Gastrocnemius medialis (tissue), 4 donors: Measurements from ENCODE around the gene PTTG1. TPM values are rescaled to one million over a fixed set of nuclear protein-coding genes. Genes with fewer than 3 reads are reported as not detected.

Experiments used
- ATAC-seq, 2 donors: fragments of 150-250 bp; one replicate each; pipeline ENCODE4 v1.9.1; 2016
- DNase-seq, 2 donors: peaks; one replicate each; pipeline ENCODE4 v3.0.0-alpha.2; 2019
- H3K27ac ChIP-seq, 4 donors: fragments of 200-600 bp; sonication (generic); 1 replicate in 1 of 4; 2 replicates in 3 of 4; pipeline ENCODE4 v1.5.1; 2016 to 2018; ENCODE audit warnings: mild to moderate bottlenecking in 2 of 4, moderate library complexity in 1 of 4
- H3K27me3 ChIP-seq, 3 donors: fragments of 200-600 bp; sonication (generic) in 2 of 3; 1 replicate in 1 of 3; 2 replicates in 2 of 3; pipeline versions ENCODE4 v1.5.1 to v1.6.0; 2016 to 2019; ENCODE audit warnings: mild to moderate bottlenecking in 1 of 3, moderate library complexity in 1 of 3
- H3K36me3 ChIP-seq, 2 donors: fragments of 200-600 bp; sonication (generic) in 1 of 2; one replicate each; pipeline ENCODE4 v1.5.1; 2017 to 2018
- H3K4me1 ChIP-seq, 2 donors: fragments of 200-600 bp; sonication (generic) in 1 of 2; one replicate each; pipeline ENCODE4 v1.5.1; 2016 to 2017; ENCODE audit warnings: mild to moderate bottlenecking in 2 of 2
- H3K4me3 ChIP-seq, 4 donors: fragments of 200-600 bp; sonication (generic) in 3 of 4; 1 replicate in 1 of 4; 2 replicates in 3 of 4; pipeline ENCODE4 v1.5.1; 2016 to 2019; ENCODE audit warnings: mild to moderate bottlenecking in 2 of 4
- H3K9me3 ChIP-seq, 3 donors: fragments of 200-600 bp; sonication (generic) in 2 of 3; 1 replicate in 1 of 3; 2 replicates in 2 of 3; pipeline ENCODE4 v1.5.1; 2016 to 2019
- CTCF ChIP-seq, 5 experiments: fragments of 450-650 bp in 3 of 5; fragments of 200-600 bp in 2 of 5; sonication (generic) in 2 of 5; IDR thresholded peaks in 4 of 5; conservative IDR thresholded peaks in 1 of 5; 1 replicate in 4 of 5; 2 replicates in 1 of 5; pipeline ENCODE4 v1.5.1; 2016 to 2019; ENCODE audit warnings: antibody characterized with exemption in 5 of 5, mild to moderate bottlenecking in 3 of 5, moderate library complexity in 3 of 5
- POLR2A ChIP-seq, 2 donors: fragments of 450-650 bp; IDR thresholded peaks; one replicate each; pipeline ENCODE4 v1.6.1; 2017; ENCODE audit warnings: antibody characterized with exemption in 2 of 2, mild to moderate bottlenecking in 2 of 2, moderate library complexity in 2 of 2
- in situ Hi-C, 4 donors: fragments of 200-750 bp; cut with MboI; loops; one replicate each; pipeline versions ENCODE4 v1.15.0 to v1.8.0; 2017; ENCODE audit warnings: low sequenced_read_pairs in 4 of 4
- intact Hi-C: fragments of 100-400 bp; cut with DNase I; formaldehyde crosslinking; loops from one replicate; pipeline ENCODE4 v1.15.1; 2023; ENCODE audit warnings: low total_unique reads
- total RNA-seq, 4 donors: library from RNA; depleted of rRNA; stranded (reverse); fragments of >200 nt; gene quantifications; one replicate each; pipeline versions ENCODE4 v1.1.0 to v1.2.3, GENCODE V29; 2016

Gene PTTG1
- total RNA-seq, 4 donors from 2014 or later = 1.1 to 18.1 (median 11.4) TPM

GRCh38 chr5:160460377-160461049 lies 38.9 kb downstream of the PTTG1 start:
- no peaks in the 10 kb centered on the region for H3K9me3 ChIP-seq
- DNase-seq = no peak
- TF ChIP-seq POLR2A (IDR thresholded peaks at IDR 0.05) = no peak
- TF ChIP-seq CTCF (IDR thresholded peaks at IDR 0.05 in 4 of 5, conservative IDR thresholded peaks at IDR 0.05 in 1 of 5) = no peak
- ATAC-seq = no peak
- H3K4me3 ChIP-seq = no peak overlapping the region
- no peaks in the 10 kb centered on the region for H3K36me3 ChIP-seq
- intact Hi-C loops (no loop called here), in situ Hi-C loops (no loop called here)
- no peaks in the 10 kb centered on the region for H3K27me3 ChIP-seq
- no peaks in the 10 kb centered on the region for H3K4me1 ChIP-seq
- no peak overlapping the region for H3K27ac ChIP-seq

GRCh38 chr5:160461378-160461777 lies 39.7 kb downstream of the PTTG1 start:
- H3K4me3 ChIP-seq = no peak overlapping the region
- DNase-seq (no peak), ATAC-seq (no peak)
- H3K9me3 ChIP-seq = no peaks in the 10 kb centered on the region
- intact Hi-C loops (no loop called here), in situ Hi-C loops (no loop called here)
- H3K27me3 ChIP-seq = no peaks in the 10 kb centered on the region
- H3K27ac ChIP-seq = no peak overlapping the region
- TF ChIP-seq CTCF (IDR thresholded peaks at IDR 0.05 in 4 of 5, conservative IDR thresholded peaks at IDR 0.05 in 1 of 5) (no peak), POLR2A (IDR thresholded peaks at IDR 0.05) (no peak)
- H3K36me3 ChIP-seq = no peaks in the 10 kb centered on the region
- no peaks in the 10 kb centered on the region for H3K4me1 ChIP-seq

DNA sequence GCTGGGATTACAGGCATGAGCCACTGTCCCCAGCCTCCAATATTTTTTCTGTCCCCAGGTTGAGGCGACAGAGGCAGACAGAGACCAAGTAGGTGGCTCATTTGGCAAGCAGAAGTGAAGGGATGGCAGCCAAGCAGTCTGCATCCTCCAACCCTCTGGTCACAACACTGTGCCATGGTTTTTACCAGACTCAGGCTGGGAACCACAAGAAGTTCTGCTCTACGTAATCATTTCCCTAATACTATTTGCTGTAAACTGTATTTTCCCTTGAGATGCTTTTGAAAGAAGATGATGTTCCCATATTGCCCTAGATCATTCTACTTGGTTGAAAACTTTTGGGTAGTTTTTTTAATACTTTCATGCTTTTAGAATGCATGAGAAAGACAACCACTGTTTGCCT lies 40.5 kb downstream of the PTTG1 start:
- DNase-seq (no peak), ATAC-seq (no peak)
- intact Hi-C loops = no loop called here
- H3K27me3 ChIP-seq = no peaks in the 10 kb centered on the region
- no peaks in the 10 kb centered on the region for H3K36me3 ChIP-seq
- TF ChIP-seq POLR2A (IDR thresholded peaks at IDR 0.05) (no peak), CTCF (IDR thresholded peaks at IDR 0.05 in 4 of 5, conservative IDR thresholded peaks at IDR 0.05 in 1 of 5) (no peak)
- H3K4me3 ChIP-seq = no peak overlapping the region
- in situ Hi-C loops = no loop called here
- no peaks in the 10 kb centered on the region for H3K4me1 ChIP-seq
- H3K9me3 ChIP-seq = no peaks in the 10 kb centered on the region
- H3K27ac ChIP-seq = no peak overlapping the region

GRCh38 chr5:160463227-160463626 lies 41.6 kb downstream of the PTTG1 start:
- H3K4me1 ChIP-seq = no peaks in the 10 kb centered on the region
- ATAC-seq (no peak), DNase-seq (no peak)
- H3K36me3 ChIP-seq = no peaks in the 10 kb centered on the region
- TF ChIP-seq POLR2A (IDR thresholded peaks at IDR 0.05) (no peak), CTCF (IDR thresholded peaks at IDR 0.05 in 4 of 5, conservative IDR thresholded peaks at IDR 0.05 in 1 of 5) (no peak)
- H3K27ac ChIP-seq = no peak overlapping the region
- H3K9me3 ChIP-seq = no peaks in the 10 kb centered on the region
- intact Hi-C loops = no loop called here
- no peak overlapping the region for H3K4me3 ChIP-seq
- no peaks in the 10 kb centered on the region for H3K27me3 ChIP-seq
- in situ Hi-C loops = no loop called here
